GM23338 (cell line): ENCODE results near the gene AR.

ENCODE experiments used
- EZH2phosphoT487 ChIP-seq: fragments of 200-600 bp; sonication (generic); IDR thresholded peaks from one replicate; pipeline ENCODE4 v1.8.1; 2018; ENCODE audit warnings: antibody characterized with exemption; ENCODE audit not compliant: unreplicated experiment
- POLR2AphosphoS5 ChIP-seq: IDR thresholded peaks from 2 replicates; pipeline ENCODE4 v1.6.1; 2016; ENCODE audit warnings: antibody characterized with exemption, low read depth

- TF ChIP-seq POLR2AphosphoS5 (no peak), EZH2phosphoT487 (no peak)
Observed at GRCh38 chrX:67730296-67730695, 186.5 kb downstream of the AR start.
